Measurements from ENCODE around the gene USP9X.
"Not testable (repeated sequence)": the region's sequence is repeated elsewhere in the genome, so short reads cannot be mapped to it uniquely, and the experiment has no call there.

USP9X gene

DNA sequence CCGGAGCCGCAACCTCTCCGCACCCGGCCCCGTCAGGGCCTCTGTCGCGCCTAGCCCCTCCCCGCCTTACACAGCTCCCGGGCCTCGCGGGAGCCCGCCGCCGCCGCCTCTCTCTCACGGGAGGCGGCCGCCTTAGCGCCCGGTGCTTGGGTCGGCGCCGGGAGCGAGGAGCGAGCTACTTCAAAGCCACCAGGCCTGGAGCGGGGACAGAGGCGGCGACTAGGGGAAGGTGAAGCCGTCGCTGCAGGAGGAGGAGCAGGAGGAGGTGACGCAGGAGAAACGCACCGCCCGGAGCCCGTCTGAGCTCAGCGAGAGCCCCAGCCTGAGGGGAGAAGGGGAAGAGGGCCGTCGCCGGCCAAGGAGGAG lies 250 bp downstream of the USP9X start:
- peak; percentile 71 for DNase-seq (ENCODE audit: low spot score)

DNA sequence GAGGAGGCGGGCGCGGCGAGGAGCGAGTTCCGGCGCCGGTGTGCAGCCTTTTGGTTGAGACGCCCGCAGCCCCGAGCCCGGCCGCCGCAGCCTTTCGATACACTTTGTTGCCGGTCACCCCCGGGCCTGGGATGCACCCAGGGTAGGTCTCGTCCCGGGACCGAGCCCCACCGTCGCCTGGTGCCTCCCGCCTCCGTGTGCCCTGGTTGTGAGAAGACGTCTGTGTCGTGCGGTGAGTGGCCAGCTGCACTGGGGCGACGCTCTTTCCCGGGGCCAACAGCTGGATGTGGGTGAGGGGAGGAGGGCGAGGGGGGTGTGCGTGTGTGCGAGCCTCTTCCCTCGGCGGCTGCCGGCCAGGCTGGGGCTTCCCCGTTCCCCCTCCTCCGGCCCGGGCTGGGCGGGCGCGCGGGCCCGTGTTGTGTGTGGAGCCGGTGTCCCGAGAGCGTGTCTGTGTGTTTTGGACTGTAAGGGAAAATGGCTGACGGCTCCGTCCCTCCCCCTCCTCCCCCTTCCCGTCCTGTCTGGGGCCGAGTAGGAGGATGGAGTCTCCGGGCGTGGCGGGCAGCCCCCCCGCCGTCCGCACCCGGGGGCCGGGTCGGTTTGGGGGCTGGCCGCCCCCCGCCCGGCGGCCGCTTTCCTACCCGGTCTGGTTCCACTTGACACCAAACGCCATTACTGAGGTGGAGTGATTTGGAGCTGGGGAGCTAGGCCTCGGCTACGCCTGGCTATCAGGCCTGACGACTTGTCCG lies 807 bp downstream of the USP9X start:
- peak; percentile 74 for DNase-seq (ENCODE audit: low spot score)

DNA sequence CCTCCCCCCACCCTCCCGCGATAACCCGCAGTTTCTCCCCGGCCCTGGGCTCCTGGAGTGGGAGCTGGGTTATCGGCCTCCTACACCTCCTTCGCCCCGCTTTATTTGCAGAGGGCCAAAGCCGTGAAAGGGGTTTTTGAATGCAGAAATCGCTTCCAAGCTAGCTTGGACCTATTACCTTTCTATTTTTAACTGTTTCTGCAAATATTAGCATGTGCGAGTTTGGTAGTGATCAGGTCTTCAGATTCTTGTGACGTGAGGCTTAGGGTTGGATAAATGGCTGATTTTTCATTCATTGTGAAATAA lies 1.3 kb downstream of the USP9X start:
- DNase-seq (ENCODE audit: low spot score) = no peak

DNA sequence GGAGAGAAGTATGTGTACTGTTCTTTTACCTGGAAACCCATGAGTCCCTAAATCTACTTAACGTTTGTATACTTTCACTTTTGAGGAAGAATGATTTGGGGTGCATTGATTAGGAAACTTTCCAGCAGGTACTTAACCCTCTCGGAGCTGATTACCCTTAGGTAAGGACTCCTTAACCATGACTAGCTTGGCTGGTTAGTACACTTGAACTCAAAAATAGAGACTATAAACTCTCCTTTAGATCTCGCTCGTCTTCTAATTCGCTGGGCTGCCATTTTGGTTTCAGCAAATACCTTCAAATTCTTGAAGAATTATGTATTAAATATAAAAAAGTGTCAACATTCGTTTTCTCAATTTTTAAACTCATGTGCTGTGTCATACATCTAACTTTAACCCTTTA lies 2.0 kb downstream of the USP9X start:
- DNase-seq (ENCODE audit: low spot score) = peak; percentile 51

DNA sequence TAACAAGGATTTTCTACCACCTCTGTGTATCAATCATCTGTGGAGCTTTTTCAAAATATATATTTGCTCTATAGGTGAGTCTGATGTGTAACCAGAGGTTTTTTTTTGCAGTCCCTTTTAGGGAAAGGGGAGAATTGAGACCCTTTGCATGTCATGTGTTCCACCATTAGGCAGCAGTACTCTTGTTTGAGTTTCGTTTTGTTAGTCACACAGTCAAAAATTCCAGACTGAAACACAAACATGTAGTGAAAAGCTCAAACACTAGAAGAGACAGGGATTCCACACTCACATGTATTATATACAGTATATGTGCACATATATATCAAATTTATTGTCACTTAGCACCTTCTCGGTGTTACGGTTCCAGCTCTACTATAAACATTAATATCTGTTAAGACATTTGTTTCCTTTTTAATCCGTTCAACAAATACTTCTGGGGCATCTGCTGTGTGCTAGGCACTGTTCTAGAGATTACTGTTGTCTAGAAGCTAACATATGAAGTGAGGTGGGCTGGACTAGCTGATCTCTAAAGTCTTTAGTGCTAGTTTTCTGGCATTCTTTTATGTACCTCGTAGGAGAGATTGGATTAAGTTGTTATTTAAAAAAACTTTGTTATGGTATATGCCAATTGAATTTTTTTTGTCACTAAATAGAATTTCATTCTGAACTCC lies 5.5 kb downstream of the USP9X start:
- no peak for DNase-seq (ENCODE audit: low spot score)

DNA sequence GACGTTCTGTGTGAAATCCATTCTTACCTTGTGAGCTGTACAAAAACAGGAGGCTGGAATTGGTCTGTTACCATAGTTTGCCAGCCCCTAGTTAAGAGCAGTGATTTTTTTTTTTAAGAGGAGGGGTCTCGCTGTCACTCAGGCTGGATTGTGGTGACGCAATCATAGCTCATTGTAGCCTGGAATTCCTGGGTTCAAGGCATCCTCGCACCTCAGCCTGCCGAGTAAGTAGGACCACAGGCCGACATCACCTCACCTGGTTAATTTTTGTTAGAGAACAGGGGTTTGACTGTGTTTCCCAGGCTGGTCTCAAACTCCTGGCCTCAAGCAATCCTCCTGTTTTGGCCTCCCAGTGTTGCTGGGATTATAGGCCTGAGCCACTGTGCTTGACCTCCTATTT lies 7.5 kb downstream of the USP9X start:
- DNase-seq (ENCODE audit: low spot score) = no peak

DNA sequence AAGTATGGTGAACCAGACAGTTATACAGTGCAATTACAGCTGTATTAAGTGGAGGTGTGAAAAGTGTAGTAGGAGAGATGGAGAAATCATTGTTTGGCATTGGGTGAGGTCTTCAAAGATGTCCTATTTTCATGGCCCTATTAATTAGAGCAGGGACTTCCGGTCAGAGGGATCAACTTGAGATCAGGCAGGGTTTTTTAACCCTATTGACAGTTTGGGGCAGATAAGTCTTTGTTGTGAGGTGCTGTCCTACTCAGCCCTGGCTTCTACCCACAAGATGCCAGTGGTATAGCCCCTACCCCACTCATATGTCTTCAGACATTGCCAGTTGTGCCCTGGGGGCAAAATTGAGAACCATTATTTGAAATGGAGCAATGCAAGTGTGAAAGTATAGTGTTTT lies 9.9 kb downstream of the USP9X start:
- no peak for DNase-seq (ENCODE audit: low spot score)

DNA sequence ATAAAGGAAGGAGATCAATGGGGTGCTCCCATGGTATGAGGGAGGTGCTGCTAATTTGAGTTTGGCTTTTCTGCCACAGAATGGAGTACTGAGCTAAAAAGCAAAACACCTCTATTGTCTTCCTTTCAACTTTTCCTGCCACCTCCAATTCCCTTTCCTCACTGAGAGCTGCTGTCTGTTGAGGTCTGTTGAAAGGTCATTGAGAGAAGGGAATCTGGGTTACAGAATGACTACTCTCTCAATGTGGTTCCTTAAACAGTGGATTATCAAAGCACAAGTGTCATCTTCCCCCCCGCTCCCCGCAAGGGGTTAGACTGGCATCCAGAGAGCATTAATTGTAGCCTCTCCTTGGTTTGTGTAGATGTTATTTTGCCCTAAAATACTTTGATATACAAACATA lies 10.7 kb downstream of the USP9X start:
- no peak for DNase-seq (ENCODE audit: low spot score)

DNA sequence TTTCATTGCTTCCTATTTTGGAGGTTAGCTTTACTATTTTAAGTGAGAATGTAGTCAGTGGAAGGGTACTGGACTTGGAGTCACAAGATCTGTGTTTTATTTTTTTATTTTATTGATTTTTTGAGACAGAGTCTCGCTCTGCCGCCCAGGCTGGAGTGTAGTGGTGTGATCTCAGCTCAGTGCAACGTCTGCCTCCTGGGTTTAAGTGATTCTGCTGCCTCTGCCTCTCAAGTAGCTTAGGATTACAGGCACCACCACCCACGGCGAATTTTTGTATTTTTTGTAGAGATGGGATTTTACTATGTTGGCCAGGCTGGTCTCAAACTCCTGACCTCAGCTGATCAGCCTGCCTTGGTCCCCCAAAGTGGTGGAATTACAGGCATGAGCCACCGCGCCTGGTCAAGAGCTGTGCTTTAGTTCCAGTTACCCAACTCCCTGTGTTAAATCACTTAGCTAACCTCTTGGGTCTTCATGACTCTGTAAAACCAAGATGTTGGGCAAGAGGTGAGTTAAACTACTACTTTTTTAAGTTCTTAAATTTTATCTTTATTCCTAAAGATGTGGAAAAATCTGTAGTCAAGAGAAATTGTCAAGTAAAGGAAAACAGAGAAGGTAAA lies 11.2 kb downstream of the USP9X start:
- no peak for DNase-seq (ENCODE audit: low spot score)

DNA sequence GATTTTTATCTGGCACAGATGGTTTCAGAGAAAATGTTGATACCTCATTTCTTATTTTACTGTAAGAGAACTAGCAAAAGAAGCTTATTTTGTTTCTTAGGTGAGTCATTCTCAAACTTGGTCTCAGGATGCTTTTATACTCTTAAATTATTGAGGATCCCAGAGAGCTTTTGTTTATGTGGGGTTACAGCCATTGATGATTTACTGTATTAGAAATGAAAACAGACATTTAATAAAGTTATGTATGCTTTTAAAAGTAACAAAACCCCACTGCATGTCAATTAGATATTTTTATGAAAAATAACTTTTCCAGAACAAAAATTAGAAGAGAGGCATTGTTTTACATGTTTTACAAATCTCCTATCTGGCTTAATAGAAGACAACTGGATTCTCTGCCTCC lies 12.1 kb downstream of the USP9X start:
- no peak for DNase-seq (ENCODE audit: low spot score)

DNA sequence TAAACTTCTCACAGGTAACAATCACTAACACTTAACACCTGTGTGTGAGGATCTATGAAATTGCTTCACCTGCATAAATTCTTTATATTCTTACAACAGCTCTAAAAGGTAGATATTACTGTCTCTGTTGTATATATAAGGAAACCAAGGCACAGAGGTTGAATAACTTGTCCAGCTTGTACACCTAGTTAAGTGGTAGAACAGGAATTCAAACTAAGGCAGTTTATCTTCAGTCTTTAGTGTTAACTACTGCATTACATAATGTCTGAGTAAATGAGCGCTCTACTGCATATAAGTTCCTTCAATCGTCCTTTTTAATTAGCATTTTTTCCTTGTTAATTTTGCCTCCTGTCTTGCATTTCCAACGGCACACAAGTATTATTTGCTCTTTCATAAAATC lies 15.0 kb downstream of the USP9X start:
- DNase-seq (ENCODE audit: low spot score) = no peak

DNA sequence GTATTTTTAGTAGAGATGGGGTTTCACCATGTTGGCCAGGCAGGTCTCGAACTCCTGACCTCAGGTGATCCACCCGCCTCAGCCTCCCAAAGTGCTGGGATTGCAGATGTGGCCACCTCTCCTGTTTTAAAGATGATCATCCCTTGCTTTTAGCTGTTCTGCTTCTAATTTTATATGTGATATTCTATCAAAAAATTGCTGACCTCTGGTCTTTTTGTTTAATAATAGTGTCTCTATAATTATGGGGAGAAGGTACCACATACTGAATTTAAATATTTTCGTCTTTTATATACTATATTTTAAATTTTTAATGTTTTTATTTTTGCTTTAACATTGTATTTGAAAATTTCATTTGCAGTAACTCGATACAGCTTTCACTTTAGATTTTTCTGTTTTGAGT lies 15.6 kb downstream of the USP9X start:
- no peak for DNase-seq (ENCODE audit: low spot score)

DNA sequence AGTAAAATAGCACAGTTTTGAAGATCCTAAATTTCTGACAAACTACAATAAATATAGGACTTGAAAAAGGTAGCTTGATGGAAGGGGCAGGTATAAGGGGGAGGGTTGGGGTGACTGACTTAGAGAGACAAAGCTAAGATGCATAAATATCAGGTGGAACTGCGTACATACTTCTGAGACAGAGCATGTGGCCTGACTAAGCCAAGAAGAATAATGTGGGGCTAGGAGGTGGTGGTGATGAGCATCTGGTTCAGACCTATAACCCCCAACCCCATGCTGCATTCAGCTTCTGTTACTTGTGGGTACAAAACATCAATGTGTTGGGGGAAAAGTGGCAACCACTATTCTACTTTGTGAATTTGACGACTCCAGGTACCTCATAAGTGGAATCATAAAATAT lies 19.8 kb downstream of the USP9X start:
- DNase-seq (ENCODE audit: low spot score) = no peak

DNA sequence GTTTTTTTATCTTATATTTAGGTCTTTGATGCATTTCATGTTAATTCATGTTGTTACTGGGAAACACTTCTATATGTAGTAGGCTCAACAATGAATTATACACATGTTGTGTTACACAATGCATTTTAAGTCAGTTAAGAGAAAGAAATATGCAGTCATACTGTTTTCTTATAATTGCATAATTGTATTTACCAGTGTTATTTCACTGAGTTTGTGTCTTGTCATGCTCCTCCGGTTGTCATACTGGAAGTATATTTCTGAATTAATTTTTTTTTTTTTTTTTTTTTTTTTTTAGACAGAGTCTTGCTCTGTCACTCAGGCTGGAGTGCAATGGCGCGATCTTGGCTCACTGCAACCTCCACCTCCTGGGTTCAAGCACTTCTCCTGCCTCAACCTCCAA lies 21.0 kb downstream of the USP9X start:
- not testable (repeated sequence) for DNase-seq (ENCODE audit: low spot score)

DNA sequence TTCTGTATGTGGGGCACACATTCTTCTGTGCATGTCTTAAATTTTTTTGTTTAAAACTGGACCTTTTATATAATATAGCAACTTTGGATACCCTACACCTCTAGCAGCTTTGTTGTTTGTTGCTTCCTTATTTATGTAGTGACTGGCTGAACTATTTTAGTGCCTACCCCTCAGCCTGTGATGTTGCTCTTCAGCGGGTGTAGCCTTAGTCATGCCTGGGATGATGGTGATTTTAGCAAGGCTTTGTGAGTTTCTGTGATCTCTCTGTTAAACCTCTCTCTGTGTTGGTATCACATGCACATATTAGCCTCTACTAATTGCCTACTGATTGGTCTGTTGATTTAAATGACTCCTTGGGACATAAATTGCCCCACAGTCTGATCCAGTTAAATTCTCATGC lies 22.8 kb downstream of the USP9X start:
- DNase-seq (ENCODE audit: low spot score) = no peak

DNA sequence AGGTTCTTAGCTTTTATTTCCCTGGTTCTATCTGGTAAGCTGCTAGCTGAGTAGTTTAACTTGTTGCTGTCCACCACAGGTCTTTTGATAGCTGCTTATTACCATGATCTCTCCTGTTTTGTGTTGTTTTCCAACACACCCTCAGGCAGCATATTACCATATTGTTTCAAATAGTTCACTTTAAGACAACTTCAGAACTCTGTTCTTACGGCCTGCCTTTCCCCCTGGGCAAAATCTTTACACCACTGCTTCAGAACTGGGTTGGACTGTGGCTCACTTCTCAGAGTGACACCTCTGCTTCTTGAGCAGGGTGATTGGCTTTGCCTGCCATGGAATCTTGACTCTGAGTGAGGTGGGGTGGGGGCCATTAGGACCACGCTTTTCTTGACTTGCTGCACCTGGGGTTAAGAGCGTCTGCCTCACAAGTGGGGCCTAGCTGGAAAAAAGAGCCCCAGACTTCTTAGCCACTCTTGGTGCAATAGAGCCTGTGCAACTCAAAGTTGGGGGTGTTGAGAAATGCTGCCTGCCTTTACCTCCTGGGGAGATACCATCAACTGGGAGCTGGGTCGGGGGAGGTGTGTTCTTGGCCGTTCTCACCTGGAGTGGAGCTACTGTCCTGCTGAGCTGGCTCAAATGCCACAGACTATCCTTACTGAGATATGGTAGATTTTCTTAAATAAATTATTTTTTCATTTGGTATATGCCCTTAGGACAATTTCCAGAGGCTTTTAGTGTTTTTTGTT lies 23.4 kb downstream of the USP9X start:
- no peak for DNase-seq (ENCODE audit: low spot score)

DNA sequence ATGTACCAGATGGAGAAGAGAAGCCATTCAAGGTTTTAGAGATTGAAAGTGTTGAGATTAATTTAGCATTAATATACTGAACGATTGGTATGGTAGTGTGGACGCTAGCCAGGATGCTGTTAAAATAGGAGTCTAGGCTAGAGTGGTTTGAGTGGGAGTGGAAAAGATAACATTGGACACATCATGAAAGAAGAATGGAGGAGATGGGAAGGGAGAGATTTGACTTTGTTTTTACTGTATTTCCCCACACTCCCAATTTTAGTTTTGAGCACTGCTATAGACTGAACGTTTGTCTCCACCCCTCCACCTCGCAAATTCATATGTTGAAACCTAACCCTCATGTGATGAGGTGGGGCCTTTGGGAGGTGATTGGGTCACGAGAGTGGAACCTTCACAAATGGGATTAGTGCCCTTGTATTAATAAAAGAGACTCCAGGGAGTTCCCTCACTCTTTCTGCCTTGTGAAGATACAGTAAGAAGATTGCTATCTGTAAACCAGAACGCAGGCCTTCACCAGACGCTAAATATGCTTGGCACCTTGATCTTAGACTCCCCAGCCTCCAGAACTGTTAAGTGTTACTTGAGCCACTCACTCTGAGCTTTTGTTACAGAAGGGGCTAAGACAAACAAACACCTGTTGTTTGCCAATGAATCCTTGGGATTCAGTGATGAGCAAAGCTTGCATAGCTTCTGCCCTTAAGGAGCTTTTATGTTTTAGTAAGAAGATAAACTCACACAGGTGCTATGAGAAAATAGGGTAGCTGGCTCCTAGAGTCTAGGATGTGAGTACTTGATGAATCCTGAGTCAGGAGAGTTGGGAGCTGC lies 25.8 kb downstream of the USP9X start:
- peak; percentile 47 for DNase-seq (ENCODE audit: low spot score)

DNA sequence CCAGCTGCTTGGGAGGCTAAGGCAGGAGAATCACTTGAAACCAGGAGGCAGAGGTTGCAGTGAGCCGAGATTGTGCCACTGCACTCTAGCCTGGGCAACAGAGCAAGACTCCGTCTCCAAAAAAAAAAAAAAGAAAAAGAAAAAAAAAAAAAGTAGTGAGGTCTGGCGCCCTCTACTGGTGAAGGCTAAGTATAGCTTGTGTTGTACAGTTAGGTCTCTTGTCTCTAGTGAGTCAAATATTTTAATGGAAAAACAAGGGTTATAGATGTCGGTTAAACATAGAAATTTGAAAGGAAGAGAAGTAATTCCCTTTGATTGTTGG lies 29.8 kb downstream of the USP9X start:
- DNase-seq (ENCODE audit: low spot score) = peak; percentile 84

DNA sequence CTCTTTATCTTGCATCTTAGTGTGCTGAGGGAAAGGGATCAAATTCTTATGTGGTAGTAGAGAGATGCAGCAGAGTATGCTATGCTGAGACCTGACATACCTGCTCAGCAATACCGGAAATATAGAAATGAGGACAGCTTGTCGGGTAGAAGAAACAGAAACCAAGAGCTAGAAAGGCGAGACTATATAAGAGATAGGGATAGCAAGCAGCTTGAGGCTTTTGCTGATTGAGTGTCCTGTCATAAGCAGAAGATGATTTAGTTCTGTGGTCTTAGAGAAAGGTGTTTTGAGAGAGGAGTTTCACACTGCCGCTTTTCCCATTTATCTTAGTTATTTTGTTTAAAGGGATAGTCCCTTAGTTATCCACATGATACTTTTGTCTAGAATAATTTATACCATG lies 31.7 kb downstream of the USP9X start:
- no peak for DNase-seq (ENCODE audit: low spot score)

DNA sequence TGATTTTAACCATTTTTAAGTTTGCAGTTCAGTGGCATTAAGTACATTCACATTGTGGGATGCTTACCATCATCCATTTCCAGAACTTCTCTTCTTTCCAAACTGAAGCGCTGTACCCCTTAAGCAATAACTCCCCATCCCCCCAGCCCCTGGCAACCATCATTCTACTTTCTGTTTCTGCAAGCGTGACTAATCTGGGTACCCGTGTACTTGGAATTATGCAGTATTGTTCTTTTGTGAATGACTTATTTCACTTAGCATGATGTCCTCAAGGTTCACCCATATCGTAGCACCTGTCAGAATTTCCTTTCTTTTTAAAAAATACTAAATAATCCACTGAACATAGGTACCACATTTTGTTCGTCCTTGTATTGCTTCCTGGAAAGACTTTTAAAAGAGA lies 32.9 kb downstream of the USP9X start:
- no peak for DNase-seq (ENCODE audit: low spot score)

DNA sequence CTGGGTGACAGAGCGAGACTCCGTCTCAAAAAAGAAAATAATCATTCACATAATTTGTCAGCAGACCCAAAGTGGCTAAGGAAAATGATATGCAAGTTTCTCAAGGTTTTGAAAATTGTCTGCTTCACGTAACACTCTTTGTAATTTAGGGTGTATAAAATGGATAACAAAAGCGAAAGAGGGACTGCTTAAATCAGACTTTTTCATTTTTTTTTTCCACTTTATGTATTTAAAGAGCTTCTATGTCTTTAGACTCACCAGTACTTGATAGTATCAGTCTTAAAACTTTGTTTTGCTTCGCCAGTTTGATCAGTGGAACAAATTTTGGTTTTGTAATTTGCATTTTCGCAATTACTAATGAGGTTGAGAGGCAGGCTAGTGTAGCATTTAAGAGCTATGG lies 34.6 kb downstream of the USP9X start:
- no peak for DNase-seq (ENCODE audit: low spot score)

DNA sequence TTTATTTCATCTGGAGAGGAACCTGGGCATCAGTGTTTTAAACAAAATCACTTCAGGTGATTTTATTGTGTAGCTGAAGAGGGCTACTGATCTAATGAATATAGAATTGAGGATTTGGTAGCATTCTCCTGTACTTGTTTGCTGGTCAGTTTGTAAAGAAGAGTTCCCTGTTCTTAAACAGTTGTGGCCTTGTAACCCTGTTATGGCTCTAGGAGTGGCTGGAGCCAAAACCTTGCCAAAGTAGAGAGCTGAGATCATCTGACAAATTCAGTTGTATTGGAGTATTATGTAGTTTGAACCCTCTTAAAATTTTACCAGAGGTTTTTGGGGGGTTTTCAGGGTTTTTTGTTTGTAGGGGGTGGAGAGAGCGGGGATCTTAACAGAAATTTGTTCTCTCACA lies 36.5 kb downstream of the USP9X start:
- no peak for DNase-seq (ENCODE audit: low spot score)

Measured in hematopoietic multipotent progenitor cell treated with erythropoietin and hydrocortisone succinate and interleukin-3 and kit ligand, for 17 days (in vitro differentiated cells).